HepG2 (cell line): ENCODE results near the gene GMPPA. TPM values are rescaled to one million over a fixed set of nuclear protein-coding genes. Genes with fewer than 3 reads are reported as not detected.

ENCODE experiments used
- ATAC-seq: fragments of 200-7000 bp; cut with Tn5 transposase; 3 replicates; pipeline ENCODE4 v1.9.1; 2020; ENCODE audit warnings: mild to moderate bottlenecking, moderate library complexity
- BruUV-seq: library from RNA; stranded (reverse); fragments of 400-500 nt; replicated peaks from 2 replicates; lab custom pipeline; 2021; lab: Mats Ljungman, UMichigan
- CTCF ChIA-PET: fragments of 300-600 bp; formaldehyde crosslinking; extraction: SDS; loops from one replicate; lab custom pipeline; 2021; ENCODE audit warnings: low total read pairs, inconsistent platforms, low intra/inter-chr PET ratio; lab: Yijun Ruan, JAX
- POLR2A ChIA-PET: fragments of 350-600 bp; sonication (Branson Sonifier 250); formaldehyde crosslinking; loops from one replicate; lab custom pipeline; 2020; ENCODE audit warnings: antibody characterized with exemption, inconsistent platforms; lab: Yijun Ruan, JAX
- DNase-seq: peaks from one replicate; pipeline ENCODE4 v3.0.0-alpha.2; 2015; ENCODE audit warnings: low spot score
- FAIRE-seq: peaks from 3 replicates; lab custom pipeline; 2011; peaks lifted over from hg19 to GRCh38; lab: Jason Lieb, UNC
- H2AFZ ChIP-seq: one replicate; pipeline ENCODE4 v1.6.1; 2011; ENCODE audit warnings: low read length, inconsistent platforms
- H3K27ac ChIP-seq: fragments of 300-600 bp; 3 replicates; pipeline ENCODE4 v1.8.0; 2011; ENCODE audit warnings: mixed run types, mild to moderate bottlenecking, mixed read lengths, low read length, inconsistent platforms; ENCODE audit not compliant: insufficient read depth; ENCODE audit errors: extremely low read length
- H3K27me3 ChIP-seq, 2 experiments: fragments of 200-600 bp in 1 of 2; 2 replicates in 1 of 2; 3 replicates in 1 of 2; pipeline versions ENCODE4 v1.6.0 to v1.8.0; 2011; ENCODE audit warnings: low read length in 2 of 2, mild to moderate bottlenecking in 2 of 2, moderate library complexity in 2 of 2, inconsistent platforms in 1 of 2; ENCODE audit not compliant: insufficient read depth in 2 of 2, control insufficient read depth in 1 of 2
- H3K36me3 ChIP-seq, 2 experiments: fragments of 200-600 bp in 1 of 2; replicated peaks in 1 of 2; 2 replicates in 1 of 2; 3 replicates in 1 of 2; pipeline versions ENCODE4 v1.5.1 to v1.8.0; 2011; ENCODE audit warnings: low read length in 2 of 2, inconsistent platforms in 1 of 2; ENCODE audit not compliant: insufficient read depth in 2 of 2, control insufficient read depth in 1 of 2
- H3K4me1 ChIP-seq: 2 replicates; pipeline ENCODE4 v1.5.1; 2012; ENCODE audit warnings: low read length, inconsistent platforms; ENCODE audit not compliant: insufficient read depth
- H3K4me2 ChIP-seq: 2 replicates; pipeline ENCODE4 v1.6.0; 2011; ENCODE audit warnings: low read depth, low read length, inconsistent platforms
- H3K4me3 ChIP-seq, 3 experiments: fragments of 200-600 bp in 1 of 3; sonication (generic), shearing (Covaris generic) in 1 of 3; replicated peaks in 1 of 3; 2 replicates each; pipeline ENCODE4 v1.5.1; 2011 to 2016; ENCODE audit warnings: low read length in 3 of 3, inconsistent platforms in 2 of 3, low read depth in 2 of 3, mild to moderate bottlenecking in 2 of 3, control low read depth in 1 of 3, mixed read lengths in 1 of 3; ENCODE audit not compliant: insufficient read depth in 1 of 3
- H3K79me2 ChIP-seq: one replicate; pipeline ENCODE4 v1.6.1; 2011; ENCODE audit warnings: low read length, inconsistent platforms; ENCODE audit not compliant: insufficient read depth
- H3K9ac ChIP-seq: 2 replicates; pipeline ENCODE4 v1.6.0; 2011; ENCODE audit warnings: mild to moderate bottlenecking, low read depth, low read length, inconsistent platforms; ENCODE audit not compliant: insufficient read depth
- H3K9me3 ChIP-seq: 2 replicates; pipeline ENCODE4 v1.5.1; 2012; ENCODE audit warnings: mild to moderate bottlenecking, low read length
- H4K20me1 ChIP-seq: 2 replicates; pipeline ENCODE4 v1.6.0; 2011; ENCODE audit warnings: inconsistent platforms, mild to moderate bottlenecking, low read length, moderate library complexity; ENCODE audit not compliant: insufficient read depth
- ATF6 ChIP-seq: sonication (generic); formaldehyde crosslinking; conservative IDR thresholded peaks from 2 replicates; pipeline ENCODE4 v1.4.0; 2020; ENCODE audit warnings: missing genetic modification reagents
- CCDC6 ChIP-seq: sonication (generic); formaldehyde crosslinking; IDR thresholded peaks from 2 replicates; pipeline ENCODE4 v1.8.1; 2022; ENCODE audit warnings: mild to moderate bottlenecking, missing genetic modification reagents, moderate library complexity
- HOXA7 ChIP-seq: sonication (generic); formaldehyde crosslinking; IDR thresholded peaks from 2 replicates; pipeline ENCODE4 v1.8.1; 2022; ENCODE audit warnings: mild to moderate bottlenecking, missing genetic modification reagents, moderate library complexity
- MTA3 ChIP-seq: sonication (generic); formaldehyde crosslinking; IDR thresholded peaks from 2 replicates; pipeline ENCODE4 v1.4.0; 2020; ENCODE audit warnings: missing genetic modification reagents
- NR2F1 ChIP-seq, 2 experiments: fragments of 450-650 bp in 1 of 2; formaldehyde crosslinking in 1 of 2; IDR thresholded peaks; 2 replicates each; pipeline versions ENCODE4 v1.5.0 to v1.6.1; 2016 to 2020; ENCODE audit warnings: mild to moderate bottlenecking in 1 of 2, missing compliant biosample characterization in 1 of 2, missing genetic modification reagents in 1 of 2, moderate library complexity in 1 of 2
- PHF20 ChIP-seq: sonication (generic); formaldehyde crosslinking; IDR thresholded peaks from 2 replicates; pipeline ENCODE4 v1.5.0; 2020; ENCODE audit warnings: mild to moderate bottlenecking, missing genetic modification reagents
- PLRG1 ChIP-seq: fragments of 450-650 bp; conservative IDR thresholded peaks from 2 replicates; pipeline ENCODE4 v1.6.1; 2016
- RCOR2 ChIP-seq: IDR thresholded peaks from 2 replicates; pipeline ENCODE4 v1.6.1; 2016; ENCODE audit warnings: missing biosample characterization, missing genetic modification reagents
- SNAPC2 ChIP-seq: sonication (generic); formaldehyde crosslinking; IDR thresholded peaks from 2 replicates; pipeline ENCODE4 v1.8.1; 2022; ENCODE audit warnings: mild to moderate bottlenecking, missing genetic modification reagents
- ZNF274 ChIP-seq: sonication (generic); formaldehyde crosslinking; IDR thresholded peaks from 2 replicates; pipeline ENCODE4 v1.5.1; 2020; ENCODE audit warnings: mild to moderate bottlenecking, missing genetic modification reagents
- ZNF468 ChIP-seq: sonication (generic); formaldehyde crosslinking; IDR thresholded peaks from 2 replicates; pipeline ENCODE4 v1.8.0; 2022; ENCODE audit warnings: mild to moderate bottlenecking, moderate library complexity, missing genetic modification reagents
- ZNF724P ChIP-seq: sonication (generic); formaldehyde crosslinking; IDR thresholded peaks from 2 replicates; pipeline ENCODE4 v1.8.0; 2022; ENCODE audit warnings: missing genetic modification reagents, borderline replicate concordance
- ZNF773 ChIP-seq: sonication (generic); formaldehyde crosslinking; IDR thresholded peaks from 2 replicates; pipeline ENCODE4 v1.4.0; 2020; ENCODE audit warnings: missing genetic modification reagents, borderline replicate concordance
- ZSCAN20 ChIP-seq: sonication (generic); formaldehyde crosslinking; IDR thresholded peaks from 2 replicates; pipeline ENCODE4 v1.4.0; 2020; ENCODE audit warnings: missing genetic modification reagents, mild to moderate bottlenecking, borderline replicate concordance
- WGBS: methylation state at CpG from one replicate; pipeline ENCODE4 v1.1.6; 2017; ENCODE audit warnings: low lambda C conversion rate; 5-methylcytosine and 5-hydroxymethylcytosine counted together
- in situ Hi-C: cut with HindIII; loops from 2 replicates; pipeline ENCODE4 v1.10.0; 2017; ENCODE audit warnings: low pct_unique_long_range_greater_than_20kb; ENCODE audit not compliant: extremely low pct_ligation_motif_present
- intact Hi-C: fragments of 100-400 bp; cut with micrococcal nuclease; formaldehyde crosslinking; loops from one replicate; pipeline ENCODE4 v1.10.0; 2022; ENCODE audit not compliant: unreplicated experiment
- polyA plus RNA-seq, 8 experiments: library from polyadenylated mRNA; depleted of rRNA in 3 of 8; stranded (reverse) in 7 of 8; unstranded in 1 of 8; fragments of >200 nt; fragmentation: Illumina TruSeq in 4 of 8; extraction: Trizol in 4 of 8; gene quantifications; 2 replicates each; pipeline versions ENCODE4 v1.2.1 to v1.2.3, GENCODE V29; 2011 to 2016; ENCODE audit warnings: low read depth in 4 of 8, missing spikeins in 1 of 8, mixed read lengths in 1 of 8; ENCODE audit not compliant: insufficient read depth in 1 of 8
- total RNA-seq, 5 experiments: library from RNA; depleted of rRNA; stranded (reverse); fragments of >200 nt; fragmentation: Illumina TruSeq; extraction: Trizol; gene quantifications; 2 replicates each; pipeline ENCODE4 v1.2.3, GENCODE V29; 2016; ENCODE audit warnings: low read depth in 1 of 5

GMPPA gene
- total and polyA plus RNA-seq, 2 of the 13 experiments (the other 11 are each of a cell fraction or from before 2014, with no cell fraction given), result 81.1 to 106 TPM

GRCh38 chr2:219525533-219526232, 27.0 kb downstream of the GMPPA start:
- CTCF ChIA-PET, result no interaction called here
- no peak overlapping the region for H3K4me2 ChIP-seq
- in situ Hi-C loops, result loop anchor here (10.0 kb wide), 1 partner anchor 51 kb away; no protein-coding TSS in a partner anchor
- no peak for FAIRE-seq
- no peaks in the 10 kb centered on the region for H3K9me3 ChIP-seq
- no peak overlapping the region for H3K27ac ChIP-seq
- no peak for DNase-seq
- H3K79me2 ChIP-seq, result no peaks in the 10 kb centered on the region
- POLR2A ChIA-PET, result interaction anchor here (1.3 kb wide), 1 partner anchor 31 kb away, joined by 3 read pairs; no protein-coding TSS in a partner anchor
- H3K36me3 ChIP-seq, result no peaks in the 10 kb centered on the region
- H3K4me1 ChIP-seq, result peaks cover 28% of the 10 kb centered on the region
- no TSS peak for BruUV-seq
- no peak for ATAC-seq
- H3K4me3 ChIP-seq, result no peak overlapping the region
- intact Hi-C loops, result no loop called here
- H3K27me3 ChIP-seq, result peaks cover 29 to 94% of the 10 kb centered on the region in 2 experiments
- 19% methylated on average over 9 of the region's 9 CpGs for WGBS
- TF ChIP-seq CCDC6 (CRISPR knock-in tag) (no peak), ZSCAN20 (CRISPR knock-in tag) (no peak), SNAPC2 (CRISPR knock-in tag) (no peak), NR2F1 (CRISPR knock-in tag; IDR thresholded peaks at IDR 0.05) (no peak), ZNF468 (CRISPR knock-in tag) (no peak), HOXA7 (CRISPR knock-in tag) (no peak), RCOR2 (CRISPR knock-in tag) (no peak), MTA3 (CRISPR knock-in tag) (no peak), ATF6 (CRISPR knock-in tag) (no peak), ZNF724P (CRISPR knock-in tag) (no peak), ZNF773 (CRISPR knock-in tag) (no peak), PLRG1 (no peak), ZNF274 (CRISPR knock-in tag) (no peak), PHF20 (CRISPR knock-in tag) (no peak)
- TF ChIP-seq, all 625 proteins: peak for 0
- no peaks in the 10 kb centered on the region for H4K20me1 ChIP-seq
- H2AFZ ChIP-seq, result no peak overlapping the region
- no peak overlapping the region for H3K9ac ChIP-seq
